Esophagus muscularis mucosa (tissue), 4 donors: ENCODE results near the gene PBX3.

ENCODE experiments used
- CTCF ChIP-seq, 3 experiments: fragments of 200-600 bp in 2 of 3; fragments of 450-650 bp in 1 of 3; sonication (generic) in 2 of 3; IDR thresholded peaks; one replicate each; pipeline ENCODE4 v1.5.1; 2017 to 2019; ENCODE audit warnings: antibody characterized with exemption in 3 of 3, mild to moderate bottlenecking in 2 of 3, moderate library complexity in 1 of 3
- EP300 ChIP-seq: sonication (generic); formaldehyde crosslinking; IDR thresholded peaks from one replicate; pipeline ENCODE4 v1.6.1; 2017; ENCODE audit warnings: antibody characterized with exemption
- POLR2A ChIP-seq: fragments of 450-650 bp; IDR thresholded peaks from one replicate; pipeline ENCODE4 v1.6.1; 2017; ENCODE audit warnings: antibody characterized with exemption, moderate library complexity, mild to moderate bottlenecking, low read depth
- POLR2AphosphoS5 ChIP-seq, 2 donors: sonication (generic); formaldehyde crosslinking; IDR thresholded peaks; one replicate each; pipeline ENCODE4 v1.6.1; 2017; ENCODE audit warnings: antibody characterized with exemption in 2 of 2

- TF ChIP-seq CTCF (IDR thresholded peaks at IDR 0.05) (no peak), EP300 (no peak), POLR2A (no peak), POLR2AphosphoS5 (IDR thresholded peaks at IDR 0.05) (no peak)
These were observed 240.2 kb downstream of the PBX3 start for GRCh38 chr9:125987420-125987819.
